Measurements from ENCODE around the gene LONRF2. TPM values are rescaled to one million over a fixed set of nuclear protein-coding genes. Genes with fewer than 3 reads are reported as not detected.
A peak's percentile ranks its signal among the peaks of the same experiment; 100 is the strongest.

LONRF2 gene
- total RNA-seq, 3 donors from 2014 or later (not counting 1 experiment from before 2014, with no cell fraction given) = not detected

DNA sequence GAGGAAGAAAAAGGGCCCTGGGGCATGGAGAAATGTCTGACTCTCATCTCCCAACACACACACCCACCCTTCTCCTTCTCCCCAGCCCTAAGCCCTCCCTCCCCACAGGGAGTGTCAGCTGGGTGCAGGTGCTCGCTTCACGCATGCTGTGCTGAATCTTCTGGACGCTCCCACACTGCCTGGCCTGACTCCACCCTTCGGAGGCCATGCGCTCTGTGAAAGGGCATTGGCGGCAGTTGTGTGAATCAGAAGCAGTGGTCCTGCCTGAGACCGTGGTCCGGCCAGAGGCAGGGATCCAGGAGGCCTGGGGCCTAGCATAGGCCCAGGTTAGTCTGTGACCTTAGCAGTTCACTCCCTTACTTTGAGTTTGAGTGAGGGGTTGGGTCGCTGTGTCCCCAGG, 57.1 kb downstream of the LONRF2 start:
- no peak overlapping the region for H3K4me3 ChIP-seq (ENCODE audit: low read length)
- Mint-ChIP-seq H3K27me3 (ENCODE audit: low read depth in 2 of 2) (no peaks in the 10 kb centered on the region), H3K27ac (no peak overlapping the region), H3K36me3 (no peaks in the 10 kb centered on the region), H3K9me3 (no peaks in the 10 kb centered on the region), H3K4me3 (no peak overlapping the region), H3K4me1 (no peaks in the 10 kb centered on the region)
- no peak for ATAC-seq
- whole genome bisulfite sequencing (ENCODE audit: insufficient coverage) = 95% methylated on average over 9 of the region's 9 CpGs
- H3K27ac ChIP-seq (ENCODE audit: low read length) = no peak overlapping the region
- H3K9me3 ChIP-seq (ENCODE audit: control insufficient read depth, insufficient read depth, low read length) = no peaks in the 10 kb centered on the region
- TF ChIP-seq CTCF (IDR thresholded peaks at IDR 0.05) = no peak
- no peak for DNase-seq
- intact Hi-C loops (cut with micrococcal nuclease) = no loop called here
- H3K4me1 ChIP-seq (ENCODE audit: control insufficient read depth, insufficient read depth, low read length) = no peaks in the 10 kb centered on the region
- no peaks in the 10 kb centered on the region for H3K27me3 ChIP-seq (ENCODE audit: control insufficient read depth, insufficient read depth, low read length)
- H3K36me3 ChIP-seq (ENCODE audit: control insufficient read depth, insufficient read depth, low read length) = no peaks in the 10 kb centered on the region

DNA sequence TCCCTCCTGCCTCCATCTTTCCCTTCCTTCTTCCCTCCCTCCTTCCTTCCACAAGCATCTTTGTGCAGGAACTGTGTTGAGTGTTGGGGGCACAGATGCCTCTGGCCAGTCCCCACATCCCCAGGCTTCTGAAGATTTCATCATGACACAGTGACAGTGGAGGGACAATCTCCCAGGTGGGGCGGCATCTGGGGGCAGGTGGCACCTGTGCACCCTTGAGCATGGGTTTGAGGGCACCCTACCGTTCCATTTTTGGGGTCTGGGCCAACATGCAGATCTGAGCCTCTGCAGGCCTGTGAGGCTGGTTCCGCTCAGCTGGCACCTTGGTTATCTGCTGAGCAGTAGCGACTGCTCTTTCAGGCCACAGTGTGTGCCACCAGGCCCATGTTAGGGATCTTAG, 57.6 kb downstream of the LONRF2 start:
- no peak overlapping the region for H3K27ac Mint-ChIP-seq
- no peak for ATAC-seq

GRCh38 chr2:100264121-100264520, 58.2 kb downstream of the LONRF2 start:
- intact Hi-C loops (cut with micrococcal nuclease) = no loop called here
- H3K4me3 Mint-ChIP-seq = no peak overlapping the region
- WGBS (ENCODE audit: insufficient coverage) = 88% methylated on average over 8 of the region's 8 CpGs
- no peaks in the 10 kb centered on the region for H3K27me3 ChIP-seq (ENCODE audit: control insufficient read depth, insufficient read depth, low read length)
- H3K27me3 Mint-ChIP-seq (ENCODE audit: low read depth in 2 of 2) = no peaks in the 10 kb centered on the region
- H3K36me3 ChIP-seq (ENCODE audit: control insufficient read depth, insufficient read depth, low read length) = no peaks in the 10 kb centered on the region
- H3K4me1 Mint-ChIP-seq = no peaks in the 10 kb centered on the region
- H3K4me3 ChIP-seq (ENCODE audit: low read length) = no peak overlapping the region
- H3K9me3 ChIP-seq (ENCODE audit: control insufficient read depth, insufficient read depth, low read length) = no peaks in the 10 kb centered on the region
- H3K27ac Mint-ChIP-seq = no peak overlapping the region
- DNase-seq (no peak), ATAC-seq (no peak)
- H3K9me3 Mint-ChIP-seq = no peaks in the 10 kb centered on the region
- H3K4me1 ChIP-seq (ENCODE audit: control insufficient read depth, insufficient read depth, low read length) = no peaks in the 10 kb centered on the region
- H3K27ac ChIP-seq (ENCODE audit: low read length) = no peak overlapping the region
- H3K36me3 Mint-ChIP-seq = no peaks in the 10 kb centered on the region
- no peak for TF ChIP-seq CTCF (IDR thresholded peaks at IDR 0.05)

More for the DNA sequence above, 57.6 kb downstream of the LONRF2 start:
- no peaks in the 10 kb centered on the region for H3K27me3 ChIP-seq (ENCODE audit: control insufficient read depth, insufficient read depth, low read length)
- no peak for DNase-seq
- 85% methylated on average over 4 of the region's 4 CpGs for WGBS (ENCODE audit: insufficient coverage)
- H3K9me3 ChIP-seq (ENCODE audit: control insufficient read depth, insufficient read depth, low read length) = no peaks in the 10 kb centered on the region
- H3K4me3 ChIP-seq (ENCODE audit: low read length) = no peak overlapping the region
- Mint-ChIP-seq H3K27me3 (ENCODE audit: low read depth in 2 of 2) (no peaks in the 10 kb centered on the region), H3K9me3 (no peaks in the 10 kb centered on the region), H3K4me3 (no peak overlapping the region), H3K36me3 (no peaks in the 10 kb centered on the region), H3K4me1 (no peaks in the 10 kb centered on the region)
- intact Hi-C loops (cut with micrococcal nuclease) = no loop called here
- TF ChIP-seq CTCF (IDR thresholded peaks at IDR 0.05) = no peak
- H3K36me3 ChIP-seq (ENCODE audit: control insufficient read depth, insufficient read depth, low read length) = no peaks in the 10 kb centered on the region
- H3K4me1 ChIP-seq (ENCODE audit: control insufficient read depth, insufficient read depth, low read length) = no peaks in the 10 kb centered on the region
- H3K27ac ChIP-seq (ENCODE audit: low read length) = no peak overlapping the region

DNA sequence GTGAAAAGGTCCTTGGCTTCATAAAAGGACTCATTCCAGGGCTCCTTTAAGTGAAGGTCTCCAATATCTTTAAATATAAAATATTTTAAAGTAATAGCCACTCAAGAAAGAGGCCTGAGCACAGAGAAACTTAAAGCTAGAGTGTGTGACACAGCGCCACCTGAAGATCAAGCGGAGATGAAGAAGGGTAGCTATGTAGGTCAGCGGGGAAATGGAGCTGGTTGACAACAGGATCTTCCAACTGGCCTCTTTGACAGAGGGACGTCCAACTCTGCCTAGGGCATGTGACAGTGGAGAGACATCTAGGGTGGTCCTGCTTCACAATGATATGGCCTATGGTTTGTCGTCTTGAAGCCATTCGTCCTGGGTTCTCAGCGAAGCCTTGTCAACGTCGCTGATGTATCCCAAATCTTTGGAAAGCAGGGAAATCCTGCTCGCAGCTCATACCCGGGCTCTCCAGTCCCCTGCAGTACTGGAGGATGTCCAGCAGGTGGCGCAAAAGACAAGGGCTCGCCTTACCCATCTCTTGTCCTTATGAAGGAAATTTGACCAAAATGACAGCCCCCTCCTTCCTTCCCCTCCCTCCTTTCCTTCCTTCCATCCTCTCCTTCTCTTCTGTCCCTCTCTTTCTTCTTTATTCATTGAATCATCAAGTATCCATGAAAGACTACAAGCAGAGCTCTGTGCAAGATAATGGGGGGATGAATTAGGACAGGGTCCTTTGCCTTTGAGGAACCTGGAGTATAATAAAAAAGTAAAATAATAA, 59.6 kb downstream of the LONRF2 start:
- Histone ChIP-seq H3K27ac (ENCODE audit: low read length) (no peak overlapping the region), H3K36me3 (ENCODE audit: control insufficient read depth, insufficient read depth, low read length) (no peaks in the 10 kb centered on the region), H3K4me3 (ENCODE audit: low read length) (no peak overlapping the region), H3K4me1 (ENCODE audit: control insufficient read depth, insufficient read depth, low read length) (no peaks in the 10 kb centered on the region), H3K9me3 (ENCODE audit: control insufficient read depth, insufficient read depth, low read length) (no peaks in the 10 kb centered on the region), H3K27me3 (ENCODE audit: control insufficient read depth, insufficient read depth, low read length) (no peaks in the 10 kb centered on the region)
- Mint-ChIP-seq H3K36me3 (no peaks in the 10 kb centered on the region), H3K4me3 (no peak overlapping the region), H3K27ac (no peak overlapping the region), H3K9me3 (no peaks in the 10 kb centered on the region), H3K27me3 (ENCODE audit: low read depth in 2 of 2) (no peaks in the 10 kb centered on the region), H3K4me1 (no peaks in the 10 kb centered on the region)
- 15% methylated on average over 13 of the region's 13 CpGs for WGBS (ENCODE audit: insufficient coverage)
- ATAC-seq (peak; percentile 65 to 92 (median 69)), DNase-seq (peak; percentile 48 to 66)
- TF ChIP-seq CTCF (IDR thresholded peaks at IDR 0.05) = peak; percentile 98
- intact Hi-C loops (cut with micrococcal nuclease) = loop anchor here (1.0 to 2.0 kb wide), 2 partner anchors 119 to 722 kb away; no protein-coding TSS in a partner anchor

Data from natural killer cell (primary cell).